Thyroid gland (tissue), 4 donors: ENCODE data around the gene RPL27A. TPM values are rescaled to one million over a fixed set of nuclear protein-coding genes. Genes with fewer than 3 reads are reported as not detected.
A peak's percentile ranks its signal among the peaks of the same experiment; 100 is the strongest.

Experiments used
- DNase-seq, 2 donors: peaks; one replicate each; pipeline ENCODE4 v3.0.0-alpha.2; 2019
- H3K27ac ChIP-seq, 3 donors: fragments of 200-600 bp; sonication (generic); 1 replicate in 2 of 3; 2 replicates in 1 of 3; pipeline ENCODE4 v1.5.1; 2016 to 2019; ENCODE audit warnings: mild to moderate bottlenecking in 1 of 3, moderate library complexity in 1 of 3
- H3K27me3 ChIP-seq: fragments of 200-600 bp; sonication (generic); one replicate; pipeline ENCODE4 v1.5.1; 2019
- H3K36me3 ChIP-seq, 2 donors: fragments of 200-600 bp; sonication (generic); one replicate each; pipeline ENCODE4 v1.5.1; 2016 to 2019
- H3K4me1 ChIP-seq, 2 donors: fragments of 200-600 bp; sonication (generic); one replicate each; pipeline ENCODE4 v1.5.1; 2017 to 2019
- H3K4me3 ChIP-seq, 3 donors: fragments of 200-600 bp; sonication (generic); replicated peaks in 1 of 3; 1 replicate in 2 of 3; 2 replicates in 1 of 3; pipeline ENCODE4 v1.5.1; 2016; ENCODE audit warnings: mild to moderate bottlenecking in 1 of 3
- H3K9me3 ChIP-seq: fragments of 200-600 bp; sonication (generic); one replicate; pipeline ENCODE4 v1.5.1; 2017
- CTCF ChIP-seq, 6 experiments: fragments of 200-600 bp in 3 of 6; fragments of 450-650 bp in 3 of 6; sonication (generic) in 3 of 6; IDR thresholded peaks; one replicate each; pipeline ENCODE4 v1.5.1; 2016 to 2019; ENCODE audit warnings: antibody characterized with exemption in 6 of 6, mild to moderate bottlenecking in 2 of 6, inconsistent platforms in 1 of 6, moderate library complexity in 1 of 6
- POLR2A ChIP-seq, 2 donors: fragments of 450-650 bp; IDR thresholded peaks; one replicate each; pipeline ENCODE4 v1.6.1; 2017; ENCODE audit warnings: antibody characterized with exemption in 2 of 2, mild to moderate bottlenecking in 2 of 2, moderate library complexity in 1 of 2
- WGBS, 2 donors: methylation state at CpG; one replicate each; pipeline ENCODE4 v1.1.5; 2017; 5-methylcytosine and 5-hydroxymethylcytosine counted together
- intact Hi-C: fragments of 100-400 bp; cut with DNase I; formaldehyde crosslinking; loops from one replicate; pipeline ENCODE4 v1.15.1; 2023
- total RNA-seq, 4 donors: library from RNA; depleted of rRNA; stranded (reverse); fragments of >200 nt; gene quantifications; one replicate each; pipeline ENCODE4 v1.2.3, GENCODE V29; 2016

Gene RPL27A
- total RNA-seq, 4 donors from 2014 or later: 1,071 to 3,396 (median 1,647) TPM

- peak overlapping the region in 1 of 3 donors; percentile 53 for H3K27ac ChIP-seq
- no peak overlapping the region for H3K4me3 ChIP-seq
- peaks cover 33 to 64% of the 10 kb centered on the region in 2 donors for H3K4me1 ChIP-seq
- no peak for DNase-seq
- no peaks in the 10 kb centered on the region for H3K36me3 ChIP-seq
- no peaks in the 10 kb centered on the region for H3K9me3 ChIP-seq
- H3K27me3 ChIP-seq: no peaks in the 10 kb centered on the region
- no peak for TF ChIP-seq POLR2A (IDR thresholded peaks at IDR 0.05)
- no peak for TF ChIP-seq CTCF (IDR thresholded peaks at IDR 0.05)
- 79 to 90% methylated on average over 6 of the region's 6 CpGs for WGBS, 2 donors
- intact Hi-C loops: no loop called here
Observed at GRCh38 chr11:8729067-8729466, 46.5 kb downstream of the RPL27A start.

GRCh38 chr11:8729837-8730696 lies 47.5 kb downstream of the RPL27A start:
- Histone ChIP-seq H3K4me1 (peaks cover 40 to 73% of the 10 kb centered on the region in 2 donors), H3K9me3 (no peaks in the 10 kb centered on the region), H3K27ac (peak overlapping the region in 1 of 3 donors; percentile 12), H3K4me3 (no peak overlapping the region), H3K27me3 (no peaks in the 10 kb centered on the region), H3K36me3 (no peaks in the 10 kb centered on the region)
- TF ChIP-seq CTCF (IDR thresholded peaks at IDR 0.05): no peak
- no peak for TF ChIP-seq POLR2A (IDR thresholded peaks at IDR 0.05)
- 92 to 94% methylated on average over 37 to 38 of the region's 38 CpGs for WGBS, 2 donors
- DNase-seq: no peak
- intact Hi-C loops: no loop called here

- H3K9me3 ChIP-seq: no peaks in the 10 kb centered on the region
- peaks cover 46 to 79% of the 10 kb centered on the region in 2 donors for H3K4me1 ChIP-seq
- no peaks in the 10 kb centered on the region for H3K36me3 ChIP-seq
- DNase-seq: no peak
- intact Hi-C loops: no loop called here
- H3K27ac ChIP-seq: peak overlapping the region in 1 of 3 donors; percentile 12
- H3K4me3 ChIP-seq: no peak overlapping the region
- 95 to 96% methylated on average over 19 to 23 of the region's 23 CpGs for whole genome bisulfite sequencing, 2 donors
- no peak for TF ChIP-seq POLR2A (IDR thresholded peaks at IDR 0.05)
- no peak for TF ChIP-seq CTCF (IDR thresholded peaks at IDR 0.05)
- no peaks in the 10 kb centered on the region for H3K27me3 ChIP-seq
Observed at GRCh38 chr11:8730697-8731020, 48.1 kb downstream of the RPL27A start.

- H3K9me3 ChIP-seq: no peaks in the 10 kb centered on the region
- no peak overlapping the region for H3K4me3 ChIP-seq
- intact Hi-C loops: no loop called here
- DNase-seq: no peak
- TF ChIP-seq CTCF (IDR thresholded peaks at IDR 0.05) (no peak), POLR2A (IDR thresholded peaks at IDR 0.05) (no peak)
- H3K27me3 ChIP-seq: no peaks in the 10 kb centered on the region
- H3K4me1 ChIP-seq: peaks cover 47 to 79% of the 10 kb centered on the region in 2 donors
- 65 to 72% methylated on average over 3 of the region's 3 CpGs for WGBS, 2 donors
- peak overlapping the region; percentile 73 to 83 (median 80) for H3K27ac ChIP-seq
- H3K36me3 ChIP-seq: no peaks in the 10 kb centered on the region
Observed at GRCh38 chr11:8731647-8732323, 49.2 kb downstream of the RPL27A start.

GRCh38 chr11:8732324-8732670 lies 49.7 kb downstream of the RPL27A start:
- Histone ChIP-seq H3K27ac (peak overlapping the region; percentile 73 to 83 (median 80)), H3K4me3 (no peak overlapping the region), H3K4me1 (peaks cover 43 to 74% of the 10 kb centered on the region in 2 donors), H3K9me3 (no peaks in the 10 kb centered on the region), H3K36me3 (no peaks in the 10 kb centered on the region), H3K27me3 (no peaks in the 10 kb centered on the region)
- TF ChIP-seq CTCF (IDR thresholded peaks at IDR 0.05) (no peak), POLR2A (IDR thresholded peaks at IDR 0.05) (no peak)
- DNase-seq: peak in 1 of 2 donors; percentile 16
- WGBS, 2 donors: 60 to 66% methylated on average over 3 of the region's 3 CpGs
- intact Hi-C loops: no loop called here
